A549 (cell line): ENCODE measurements around the gene GNB4.

Source experiments
- CHD2 ChIP-seq: fragments of 150-350 bp; IDR thresholded peaks from 2 replicates; pipeline ENCODE4 v1.6.1; 2014; ENCODE audit warnings: low read length; ENCODE audit not compliant: partially characterized antibody
- CTCF ChIP-seq: fragments of >200 bp; sonication (Bioruptor Twin); formaldehyde crosslinking; IDR thresholded peaks from 3 replicates; pipeline ENCODE4 v1.5.1; 2016
- RAD21 ChIP-seq, 2 experiments: fragments of >200 bp in 1 of 2; sonication (Bioruptor Twin) in 1 of 2; formaldehyde crosslinking in 1 of 2; IDR thresholded peaks in 1 of 2; conservative IDR thresholded peaks in 1 of 2; 2 replicates in 1 of 2; 3 replicates in 1 of 2; pipeline ENCODE4 v1.6.1; 2012 to 2018; ENCODE audit warnings: inconsistent platforms in 1 of 2
- RNF2 ChIP-seq: fragments of 200-600 bp; sonication (generic); IDR thresholded peaks from 2 replicates; pipeline ENCODE4 v1.6.1; 2016; ENCODE audit warnings: low read depth, mild to moderate bottlenecking, antibody characterized with exemption, moderate library complexity, borderline replicate concordance
- TP53 ChIP-seq: fragments of 250-450 bp; sonication (Bioruptor Pico); IDR thresholded peaks from 2 replicates; pipeline ENCODE4 v1.5.0; 2021; ENCODE audit warnings: mild to moderate bottlenecking, moderate library complexity
- TF ChIP-seq, protein P1 (sequence below): IDR thresholded peaks from 2 replicates; pipeline ENCODE4 v1.6.1; 2012

GRCh38 chr3:179453967-179454366 is 2.7 kb upstream of the GNB4 start:
- no peak for TF ChIP-seq CTCF
- no peak for TF ChIP-seq RNF2
- TF ChIP-seq TP53 (CRISPR knock-in tag) = no peak
- TF ChIP-seq RAD21 (conservative IDR thresholded peaks at IDR 0.05 in 1 of 2, IDR thresholded peaks at IDR 0.05 in 1 of 2) = no peak
- TF ChIP-seq CHD2 = no peak
- TF ChIP-seq, protein P1, sequence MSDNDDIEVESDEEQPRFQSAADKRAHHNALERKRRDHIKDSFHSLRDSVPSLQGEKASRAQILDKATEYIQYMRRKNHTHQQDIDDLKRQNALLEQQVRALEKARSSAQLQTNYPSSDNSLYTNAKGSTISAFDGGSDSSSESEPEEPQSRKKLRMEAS = no peak
